ENCODE measurements around the gene PLGRKT.
A peak's percentile ranks its signal among the peaks of the same experiment; 100 is the strongest.

The PLGRKT gene

DNA sequence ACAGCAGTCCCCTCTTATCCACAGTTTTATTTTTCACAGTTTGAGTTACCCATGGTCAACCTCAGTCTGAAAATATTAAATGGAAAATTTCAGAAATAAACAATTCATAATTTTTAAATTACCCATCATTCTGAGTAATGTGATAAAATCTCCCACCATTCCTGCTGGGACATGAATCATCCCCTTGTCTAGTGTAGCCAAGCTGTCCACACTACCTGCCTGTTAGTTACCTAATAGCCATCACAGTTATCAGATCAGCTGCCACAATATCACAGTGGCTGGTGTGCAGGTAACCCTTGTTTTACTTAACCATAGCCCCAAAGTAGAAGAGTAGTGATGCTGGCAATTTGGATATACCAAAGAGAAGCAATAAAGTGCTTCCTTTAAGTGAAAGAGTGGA, 10.7 kb downstream of the PLGRKT start:
- TF ChIP-seq CTCF (IDR thresholded peaks at IDR 0.05; ENCODE audit: insufficient read depth, low read length, poor library complexity, severe bottlenecking) = no peak
- no peak for TF ChIP-seq EZH2phosphoT487 (conservative IDR thresholded peaks at IDR 0.05; ENCODE audit: low read length)
- Histone ChIP-seq H3K4me2 (ENCODE audit: low read depth, low read length, poor library complexity, severe bottlenecking) (no peak overlapping the region), H3F3A (ENCODE audit: insufficient read depth) (0 out of 2 replicates have a peak, but pooled peaks cover 4% of the 10 kb centered on the region), H3K9me2 (replicated peaks; ENCODE audit: insufficient read depth, low read length) (no peaks in the 10 kb centered on the region), H3K9ac (ENCODE audit: low read length) (no peak overlapping the region), H3K79me2 (ENCODE audit: insufficient read depth, low read length) (no peaks in the 10 kb centered on the region), H3K9me3 (ENCODE audit: insufficient read depth, low read length) (no peaks in the 10 kb centered on the region), H3K27me3 (ENCODE audit: low read length) (no peaks in the 10 kb centered on the region), H3K27ac (ENCODE audit: low read depth, low read length) (no peak overlapping the region), H3K36me3 (ENCODE audit: low read length) (no peaks in the 10 kb centered on the region; the same call in 1 of the 2 replicates), H2AFZ (ENCODE audit: low read depth, low read length, severe bottlenecking) (no peak overlapping the region), H4K20me1 (ENCODE audit: low read depth, low read length) (no peaks in the 10 kb centered on the region), H3K4me3 (ENCODE audit: insufficient read depth, low read length, poor library complexity, severe bottlenecking) (no peak overlapping the region)

DNA sequence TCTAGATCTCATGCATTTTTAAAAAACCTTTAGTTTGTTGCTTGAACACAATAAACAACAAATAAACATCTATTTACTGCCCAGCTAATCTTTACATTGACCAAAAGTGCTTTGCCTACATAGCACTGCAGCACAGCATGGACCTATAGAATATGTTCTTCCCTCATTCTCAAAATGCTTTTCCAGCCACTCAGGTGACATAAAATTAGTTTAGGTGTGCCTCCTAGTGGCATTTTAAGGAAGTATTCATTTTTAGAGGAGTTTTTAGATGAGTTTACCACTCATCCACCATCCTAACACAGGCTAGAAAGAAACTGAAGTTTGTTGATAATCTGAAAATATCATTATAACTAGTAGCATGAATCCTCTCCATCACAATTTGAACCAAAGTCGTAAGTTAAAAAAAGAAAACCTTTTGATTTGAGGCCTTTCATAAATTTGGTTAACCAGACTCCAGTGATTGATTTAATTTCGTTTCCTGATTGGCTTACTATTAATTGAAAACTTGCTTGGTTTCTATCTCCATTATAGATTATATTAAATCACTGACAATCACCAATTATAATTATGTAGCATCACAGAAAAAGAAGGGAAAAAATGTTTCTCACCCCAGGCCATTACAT, 12.6 kb downstream of the PLGRKT start:
- Histone ChIP-seq H3K27me3 (ENCODE audit: low read length) (no peaks in the 10 kb centered on the region), H3K9me3 (ENCODE audit: insufficient read depth, low read length) (no peaks in the 10 kb centered on the region), H3K9me2 (replicated peaks; ENCODE audit: insufficient read depth, low read length) (no peaks in the 10 kb centered on the region), H3K36me3 (ENCODE audit: low read length) (no peaks in the 10 kb centered on the region), H3K79me2 (ENCODE audit: insufficient read depth, low read length) (no peaks in the 10 kb centered on the region), H2AFZ (ENCODE audit: low read depth, low read length, severe bottlenecking) (no peak overlapping the region), H3K9ac (ENCODE audit: low read length) (no peak overlapping the region), H3K4me2 (ENCODE audit: low read depth, low read length, poor library complexity, severe bottlenecking) (no peak overlapping the region), H3K27ac (ENCODE audit: low read depth, low read length) (no peak overlapping the region), H4K20me1 (ENCODE audit: low read depth, low read length) (no peaks in the 10 kb centered on the region), H3F3A (ENCODE audit: insufficient read depth) (0 out of 2 replicates have a peak, but pooled peaks cover 4% of the 10 kb centered on the region), H3K4me3 (ENCODE audit: insufficient read depth, low read length, poor library complexity, severe bottlenecking) (no peak overlapping the region)
- TF ChIP-seq EZH2phosphoT487 (conservative IDR thresholded peaks at IDR 0.05; ENCODE audit: low read length) = no peak
- TF ChIP-seq CTCF (IDR thresholded peaks at IDR 0.05; ENCODE audit: insufficient read depth, low read length, poor library complexity, severe bottlenecking) = peak; percentile 62

GRCh38 chr9:5422276-5422675, 15.4 kb downstream of the PLGRKT start:
- H3K4me3 ChIP-seq (ENCODE audit: insufficient read depth, low read length, poor library complexity, severe bottlenecking) = no peak overlapping the region

More at GRCh38 chr9:5422276-5422675, 15.4 kb downstream of the PLGRKT start:
- Histone ChIP-seq H3K9me3 (ENCODE audit: insufficient read depth, low read length) (no peaks in the 10 kb centered on the region), H2AFZ (ENCODE audit: low read depth, low read length, severe bottlenecking) (no peak overlapping the region), H4K20me1 (ENCODE audit: low read depth, low read length) (no peaks in the 10 kb centered on the region), H3K36me3 (ENCODE audit: low read length) (no peaks in the 10 kb centered on the region), H3K79me2 (ENCODE audit: insufficient read depth, low read length) (no peaks in the 10 kb centered on the region), H3F3A (ENCODE audit: insufficient read depth) (0 out of 2 replicates have a peak, but pooled peaks cover 4% of the 10 kb centered on the region), H3K27ac (ENCODE audit: low read depth, low read length) (no peak overlapping the region), H3K4me2 (ENCODE audit: low read depth, low read length, poor library complexity, severe bottlenecking) (no peak overlapping the region), H3K9ac (ENCODE audit: low read length) (no peak overlapping the region), H3K9me2 (replicated peaks; ENCODE audit: insufficient read depth, low read length) (no peaks in the 10 kb centered on the region), H3K27me3 (ENCODE audit: low read length) (no peaks in the 10 kb centered on the region)
- no peak for TF ChIP-seq EZH2phosphoT487 (conservative IDR thresholded peaks at IDR 0.05; ENCODE audit: low read length)
- TF ChIP-seq CTCF (IDR thresholded peaks at IDR 0.05; ENCODE audit: insufficient read depth, low read length, poor library complexity, severe bottlenecking) = no peak
